DMS 273 (cell line): ENCODE data around the gene ISL2.

Experiments used
- DNase-seq: peaks from one replicate; lab custom pipeline; 2025; ENCODE audit not compliant: unreplicated experiment; lab: John Stamatoyannopoulos, UW

ISL2 gene

GRCh38 chr15:76327191-76328105 lies 9.1 kb upstream of the ISL2 start:
- DNase-seq: peak; percentile 83

GRCh38 chr15:76328106-76328696 lies 8.4 kb upstream of the ISL2 start:
- no peak for DNase-seq

- no peak for DNase-seq
Observed at GRCh38 chr15:76328958-76329357, 7.6 kb upstream of the ISL2 start.

- peak; percentile 80 for DNase-seq
Observed at GRCh38 chr15:76330080-76330680, 6.4 kb upstream of the ISL2 start.

GRCh38 chr15:76332796-76333195 lies 3.8 kb upstream of the ISL2 start:
- no peak for DNase-seq

- no peak for DNase-seq
Observed at GRCh38 chr15:76333309-76333708, 3.3 kb upstream of the ISL2 start.

GRCh38 chr15:76333720-76334437 lies 2.7 kb upstream of the ISL2 start:
- peak; percentile 41 for DNase-seq

GRCh38 chr15:76334438-76335306 lies 1.9 kb upstream of the ISL2 start:
- no peak for DNase-seq

- DNase-seq: peak; percentile 42
Observed at GRCh38 chr15:76335307-76336253, 993 bp upstream of the ISL2 start.

GRCh38 chr15:76337059-76337695 lies 604 bp downstream of the ISL2 start:
- DNase-seq: peak; percentile 44

- DNase-seq: no peak
Observed at GRCh38 chr15:76337696-76338485, 1.3 kb downstream of the ISL2 start.

GRCh38 chr15:76338486-76339304 lies 2.1 kb downstream of the ISL2 start:
- no peak for DNase-seq

GRCh38 chr15:76339305-76340197 lies 3.0 kb downstream of the ISL2 start:
- no peak for DNase-seq

- DNase-seq: no peak
Observed at GRCh38 chr15:76340198-76340802, 3.7 kb downstream of the ISL2 start.

- no peak for DNase-seq
Observed at GRCh38 chr15:76340803-76341365, 4.3 kb downstream of the ISL2 start.
